Measurements from ENCODE around the gene PIM3.
A peak's percentile ranks its signal among the peaks of the same experiment; 100 is the strongest.

Gene PIM3

DNA sequence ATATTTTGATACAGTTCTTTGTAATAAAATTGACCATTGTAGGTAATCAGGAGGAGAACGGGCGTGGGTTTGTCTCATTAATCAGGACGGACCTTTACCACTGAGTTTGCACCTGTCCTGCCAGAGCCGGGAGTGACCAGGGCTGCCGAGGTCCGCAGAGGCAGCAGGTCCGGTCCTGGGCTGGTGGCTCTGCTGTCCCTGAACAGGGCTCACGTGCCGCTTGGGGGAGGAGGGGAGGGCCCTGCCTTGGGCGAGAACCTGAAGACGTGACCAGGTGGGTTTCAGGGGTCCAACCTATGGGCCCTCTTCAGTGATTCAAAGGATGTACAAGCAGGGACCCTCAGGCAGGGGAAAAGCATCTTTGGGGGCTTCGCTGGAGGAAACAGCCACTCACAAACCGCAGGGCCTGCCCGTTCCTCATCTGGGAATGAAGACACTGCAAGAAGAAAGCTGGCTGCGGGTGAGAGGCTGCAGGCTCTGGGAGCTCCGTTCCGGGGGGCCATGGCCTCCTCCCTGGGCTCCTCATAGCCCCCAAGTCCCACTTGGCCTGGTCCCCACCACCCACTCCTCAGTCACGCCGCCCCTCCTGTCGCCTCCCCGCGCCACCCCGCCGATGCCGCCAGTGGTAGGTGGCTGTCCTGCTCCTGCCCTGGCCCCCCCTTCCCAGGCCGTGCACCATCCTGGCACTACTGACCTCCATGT, 32.9 kb upstream of the PIM3 start:
- CTCF ChIA-PET = interaction anchor here (0.9 to 5.5 kb wide), 2 partner anchors 86 to 103 kb away, joined by 3 to 40 read pairs; no protein-coding TSS in a partner anchor

DNA sequence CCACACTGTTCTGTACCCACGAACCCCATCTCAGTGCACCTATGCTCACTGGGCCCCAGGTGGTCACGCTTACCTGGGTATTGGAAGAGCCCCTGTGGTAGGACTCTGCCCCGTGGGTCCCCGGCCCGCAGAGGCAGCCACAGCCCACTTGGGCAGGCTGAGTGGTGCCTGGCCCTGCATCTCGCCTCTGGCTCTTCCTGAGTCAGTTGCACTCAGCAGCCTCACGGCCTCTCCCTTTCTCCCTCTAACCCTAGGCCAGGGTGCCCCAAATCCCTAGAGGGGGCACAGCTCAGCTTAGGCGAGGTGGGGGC, 32.4 kb upstream of the PIM3 start:
- CTCF ChIA-PET = interaction anchor here (5.5 kb wide), 1 partner anchor 103 kb away, joined by 40 read pairs; no protein-coding TSS in a partner anchor
- no peak overlapping the region for H3K4me3 ChIP-seq (ENCODE audit: low read depth, low read length)
- DNase-seq (ENCODE audit: low read depth, low spot score) = no peak
- TF ChIP-seq, protein P1, sequence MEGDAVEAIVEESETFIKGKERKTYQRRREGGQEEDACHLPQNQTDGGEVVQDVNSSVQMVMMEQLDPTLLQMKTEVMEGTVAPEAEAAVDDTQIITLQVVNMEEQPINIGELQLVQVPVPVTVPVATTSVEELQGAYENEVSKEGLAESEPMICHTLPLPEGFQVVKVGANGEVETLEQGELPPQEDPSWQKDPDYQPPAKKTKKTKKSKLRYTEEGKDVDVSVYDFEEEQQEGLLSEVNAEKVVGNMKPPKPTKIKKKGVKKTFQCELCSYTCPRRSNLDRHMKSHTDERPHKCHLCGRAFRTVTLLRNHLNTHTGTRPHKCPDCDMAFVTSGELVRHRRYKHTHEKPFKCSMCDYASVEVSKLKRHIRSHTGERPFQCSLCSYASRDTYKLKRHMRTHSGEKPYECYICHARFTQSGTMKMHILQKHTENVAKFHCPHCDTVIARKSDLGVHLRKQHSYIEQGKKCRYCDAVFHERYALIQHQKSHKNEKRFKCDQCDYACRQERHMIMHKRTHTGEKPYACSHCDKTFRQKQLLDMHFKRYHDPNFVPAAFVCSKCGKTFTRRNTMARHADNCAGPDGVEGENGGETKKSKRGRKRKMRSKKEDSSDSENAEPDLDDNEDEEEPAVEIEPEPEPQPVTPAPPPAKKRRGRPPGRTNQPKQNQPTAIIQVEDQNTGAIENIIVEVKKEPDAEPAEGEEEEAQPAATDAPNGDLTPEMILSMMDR (IDR thresholded peaks at IDR 0.05; ENCODE audit: insufficient read depth, low read length, missing control alignments) = no peak
- POLR2A ChIA-PET = no interaction called here

More for the DNA sequence above, 32.9 kb upstream of the PIM3 start:
- TF ChIP-seq, protein P1 (IDR thresholded peaks at IDR 0.05; ENCODE audit: insufficient read depth, low read length, missing control alignments) = no peak
- POLR2A ChIA-PET = no interaction called here
- no peak overlapping the region for H3K4me3 ChIP-seq (ENCODE audit: low read depth, low read length)
- no peak for DNase-seq (ENCODE audit: low read depth, low spot score)

DNA sequence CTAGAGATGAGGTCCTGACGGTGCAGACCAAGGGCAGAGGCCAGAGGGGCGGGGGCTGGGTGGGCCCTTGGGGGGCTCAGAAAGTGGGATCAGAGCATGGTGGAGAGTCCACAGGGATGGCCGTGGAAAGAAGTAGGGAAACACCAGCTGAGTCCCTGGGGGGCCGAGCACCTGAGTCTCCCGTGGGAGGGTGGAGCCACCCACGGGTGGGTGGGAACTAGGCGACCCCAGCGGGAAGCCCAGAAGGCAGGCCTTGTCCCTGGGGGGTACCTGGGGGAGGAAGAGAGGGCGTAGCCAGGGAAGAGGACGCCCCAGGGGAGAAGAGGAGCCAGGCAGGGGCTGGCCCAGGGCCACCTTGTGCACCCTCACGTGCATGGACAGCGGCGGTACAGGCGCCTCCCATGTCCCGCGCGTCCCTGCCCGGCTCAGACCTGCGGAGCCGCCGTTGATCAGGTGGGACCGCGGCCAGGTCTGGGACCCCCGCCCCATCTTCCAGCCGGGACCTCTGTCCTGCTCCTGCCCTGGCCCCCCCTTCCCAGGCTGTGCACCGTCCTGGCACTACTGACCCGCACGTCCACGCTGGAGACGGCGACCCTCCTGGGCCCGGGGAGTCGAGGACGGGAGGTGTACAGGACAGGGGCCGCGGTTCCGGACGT, 31.9 kb upstream of the PIM3 start:
- TF ChIP-seq, protein P1 (IDR thresholded peaks at IDR 0.05; ENCODE audit: insufficient read depth, low read length, missing control alignments) = no peak
- ChIA-PET CTCF (interaction anchor here (5.5 kb wide), 1 partner anchor 102 kb away, joined by 40 read pairs; no protein-coding TSS in a partner anchor), POLR2A (no interaction called here)
- no peak for DNase-seq (ENCODE audit: low read depth, low spot score)
- no peak overlapping the region for H3K4me3 ChIP-seq (ENCODE audit: low read depth, low read length)

DNA sequence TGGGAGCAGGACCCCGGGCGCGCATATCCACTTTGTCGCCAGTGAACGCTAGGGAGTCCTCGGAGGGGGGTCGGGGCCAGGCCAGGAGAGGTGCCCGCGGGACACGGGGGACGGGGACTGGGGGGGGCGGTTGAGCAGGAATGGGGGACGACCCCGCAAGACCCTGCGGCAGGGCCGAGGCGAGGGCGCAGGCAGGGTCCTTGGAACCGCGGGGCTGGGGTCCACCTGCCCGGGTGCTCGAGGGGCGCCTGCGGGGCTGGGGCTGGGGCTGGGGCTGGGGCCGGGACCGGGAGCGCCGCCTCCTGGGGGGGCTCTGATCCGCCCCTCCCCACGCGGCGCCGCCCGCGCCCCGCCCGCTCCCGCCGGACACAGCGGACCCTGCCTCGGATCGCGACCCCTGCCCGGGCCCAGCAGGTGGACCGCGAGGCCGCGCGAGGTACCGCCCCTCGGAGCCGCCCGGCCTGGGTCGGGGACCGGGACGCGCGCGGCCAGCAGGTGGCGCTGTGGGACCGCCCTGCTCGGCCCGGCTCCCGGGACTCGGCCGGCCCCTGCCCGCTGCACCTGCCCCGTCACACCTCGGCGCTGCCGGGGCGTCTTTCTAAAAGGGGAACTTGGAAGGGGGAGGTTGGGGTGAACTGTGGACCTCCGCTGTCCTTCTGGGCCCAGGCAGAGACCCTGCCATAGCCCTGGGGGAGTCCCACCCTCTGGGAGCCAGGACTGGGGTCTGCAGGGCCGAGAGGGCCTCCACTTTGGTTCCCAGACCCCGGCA, 31.2 kb upstream of the PIM3 start:
- CTCF ChIA-PET = interaction anchor here (0.6 to 5.3 kb wide), 19 partner anchors 8 to 279 kb away, joined by 3 to 165 read pairs (median 7); partner anchors contain the start of gene IL17REL
- no peak overlapping the region for H3K4me3 ChIP-seq (ENCODE audit: low read depth, low read length)

DNA sequence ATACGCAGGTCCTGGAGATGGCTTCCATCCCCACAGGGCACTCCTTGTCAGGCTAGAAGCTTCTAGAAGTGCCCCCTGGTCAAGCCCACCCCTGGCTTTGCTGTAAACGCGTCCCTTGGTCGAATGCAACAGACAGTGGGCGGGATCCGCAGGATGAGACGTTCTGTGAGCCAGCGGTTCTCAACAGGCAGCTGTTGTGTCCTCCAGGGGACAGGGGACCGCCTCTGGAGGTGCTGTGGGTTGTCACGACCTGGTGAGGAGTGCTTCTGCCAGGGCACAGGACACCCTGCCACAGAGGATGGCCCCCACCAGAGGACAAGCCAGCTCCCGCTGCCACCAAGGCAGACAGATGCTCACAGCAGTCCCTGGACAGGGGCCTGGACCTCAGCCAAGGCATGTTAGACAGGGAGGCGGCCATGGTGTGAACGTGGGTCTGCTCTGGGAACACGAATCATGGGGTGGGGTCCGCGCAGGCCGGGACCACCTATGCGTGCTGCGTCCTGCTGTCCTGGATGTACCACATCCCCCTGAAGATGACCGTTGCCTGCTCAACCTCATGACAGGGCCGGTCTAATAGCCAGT, 30.5 kb upstream of the PIM3 start:
- POLR2A ChIA-PET = no interaction called here
- TF ChIP-seq, protein P1 (IDR thresholded peaks at IDR 0.05; ENCODE audit: insufficient read depth, low read length, missing control alignments) = no peak
- no peak overlapping the region for H3K4me3 ChIP-seq (ENCODE audit: low read depth, low read length)
- CTCF ChIA-PET = interaction anchor here (0.6 to 5.3 kb wide), 22 partner anchors 9 to 278 kb away, joined by 3 to 165 read pairs (median 6); partner anchors contain the start of gene IL17REL
- DNase-seq (ENCODE audit: low read depth, low spot score) = no peak

More for the DNA sequence above, 31.2 kb upstream of the PIM3 start:
- POLR2A ChIA-PET = no interaction called here
- TF ChIP-seq, protein P1 (IDR thresholded peaks at IDR 0.05; ENCODE audit: insufficient read depth, low read length, missing control alignments) = peak; percentile 56
- no peak for DNase-seq (ENCODE audit: low read depth, low spot score)
